ENCODE data around the gene CERS5. TPM values are rescaled to one million over a fixed set of nuclear protein-coding genes. Genes with fewer than 3 reads are reported as not detected.

Gene CERS5
- polyA plus RNA-seq, 1 donor (not counting 4 experiments of a cell fraction or from before 2014, with no cell fraction given) = 72.3 TPM

DNA sequence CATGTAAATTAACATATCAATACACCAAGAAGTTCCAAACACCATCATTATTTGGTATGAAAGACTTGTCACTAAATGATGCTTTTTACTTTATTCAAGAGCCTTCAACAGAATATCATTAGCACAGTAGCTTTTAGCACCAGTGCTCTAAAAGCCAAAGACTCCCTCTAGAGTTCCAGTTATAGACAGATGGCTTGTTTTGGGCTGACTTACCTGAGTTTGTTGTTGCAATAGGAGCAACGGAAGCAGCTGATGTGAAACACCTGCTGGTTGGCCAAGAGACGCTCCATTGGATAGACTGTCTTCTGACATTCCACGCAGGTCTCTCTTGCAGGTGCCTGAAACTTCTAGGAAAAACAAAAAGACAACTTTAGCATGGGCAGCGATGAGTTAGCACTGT lies 14.5 kb upstream of the CERS5 start:
- no peak overlapping the region for H3K4me3 ChIP-seq (ENCODE audit: control insufficient read depth in 2 of 3, extremely low read depth in 1 of 3, insufficient read depth in 2 of 3, low read depth in 1 of 3, low read length in 3 of 3)

DNA sequence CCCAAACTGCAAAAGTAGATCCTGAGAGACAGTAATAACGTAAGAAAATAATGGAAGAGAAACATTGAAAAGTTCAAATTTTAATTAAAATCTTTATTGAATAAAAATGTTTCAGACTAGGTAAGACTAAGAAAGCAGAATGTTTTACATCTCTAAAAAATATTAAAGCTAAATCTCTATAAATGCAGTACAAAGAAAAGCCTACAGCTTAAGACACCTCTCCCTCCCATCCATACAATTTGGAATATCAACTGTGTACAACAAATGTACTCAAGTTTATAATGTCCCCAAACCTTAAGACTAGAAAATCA lies 8.5 kb upstream of the CERS5 start:
- DNase-seq (ENCODE audit: low read depth, low spot score) (no peak), FAIRE-seq (no peak)
- Histone ChIP-seq H3K4me1 (ENCODE audit: control insufficient read depth, extremely low read depth, insufficient read depth, low read length) (no peaks in the 10 kb centered on the region), H3K36me3 (ENCODE audit: control insufficient read depth in 2 of 2, extremely low read depth in 1 of 2, insufficient read depth in 2 of 2, low read length in 2 of 2) (peaks cover 22 to 28% of the 10 kb centered on the region in 2 experiments), H3K9me1 (ENCODE audit: control insufficient read depth, extremely low read depth, insufficient read depth, low read length) (no peaks in the 10 kb centered on the region), H3K4me2 (ENCODE audit: control insufficient read depth, extremely low read depth, insufficient read depth, low read depth, low read length) (no peak overlapping the region), H3K27me3 (ENCODE audit: control insufficient read depth, extremely low read depth, insufficient read depth, low read length) (no peaks in the 10 kb centered on the region), H3K79me2 (ENCODE audit: control insufficient read depth, insufficient read depth, low read length) (no peaks in the 10 kb centered on the region), H3K4me3 (ENCODE audit: control insufficient read depth in 2 of 3, extremely low read depth in 1 of 3, insufficient read depth in 2 of 3, low read depth in 1 of 3, low read length in 3 of 3) (no peak overlapping the region), H3K9me3 (ENCODE audit: control insufficient read depth, low read depth, low read length) (no peaks in the 10 kb centered on the region), H3K27ac (ENCODE audit: control insufficient read depth, insufficient read depth, low read length) (no peak overlapping the region), H3K9ac (ENCODE audit: control insufficient read depth, extremely low read depth, insufficient read depth, low read length) (no peak overlapping the region), H4K20me1 (ENCODE audit: control insufficient read depth, extremely low read depth, insufficient read depth, low read length) (no peaks in the 10 kb centered on the region), H2AFZ (ENCODE audit: control insufficient read depth, low read length) (no peak overlapping the region)
- TF ChIP-seq, protein P1, sequence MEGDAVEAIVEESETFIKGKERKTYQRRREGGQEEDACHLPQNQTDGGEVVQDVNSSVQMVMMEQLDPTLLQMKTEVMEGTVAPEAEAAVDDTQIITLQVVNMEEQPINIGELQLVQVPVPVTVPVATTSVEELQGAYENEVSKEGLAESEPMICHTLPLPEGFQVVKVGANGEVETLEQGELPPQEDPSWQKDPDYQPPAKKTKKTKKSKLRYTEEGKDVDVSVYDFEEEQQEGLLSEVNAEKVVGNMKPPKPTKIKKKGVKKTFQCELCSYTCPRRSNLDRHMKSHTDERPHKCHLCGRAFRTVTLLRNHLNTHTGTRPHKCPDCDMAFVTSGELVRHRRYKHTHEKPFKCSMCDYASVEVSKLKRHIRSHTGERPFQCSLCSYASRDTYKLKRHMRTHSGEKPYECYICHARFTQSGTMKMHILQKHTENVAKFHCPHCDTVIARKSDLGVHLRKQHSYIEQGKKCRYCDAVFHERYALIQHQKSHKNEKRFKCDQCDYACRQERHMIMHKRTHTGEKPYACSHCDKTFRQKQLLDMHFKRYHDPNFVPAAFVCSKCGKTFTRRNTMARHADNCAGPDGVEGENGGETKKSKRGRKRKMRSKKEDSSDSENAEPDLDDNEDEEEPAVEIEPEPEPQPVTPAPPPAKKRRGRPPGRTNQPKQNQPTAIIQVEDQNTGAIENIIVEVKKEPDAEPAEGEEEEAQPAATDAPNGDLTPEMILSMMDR (optimal IDR thresholded peaks at IDR 0.05 in 1 of 3, IDR thresholded peaks at IDR 0.05 in 1 of 3, conservative IDR thresholded peaks at IDR 0.05 in 1 of 3; ENCODE audit: extremely low read depth in 1 of 3, insufficient read depth in 2 of 3, low read length in 3 of 3) = no peak
- no peak for TF ChIP-seq EZH2 (IDR thresholded peaks at IDR 0.05; ENCODE audit: low read length)
- dilution Hi-C loops (cut with MboI; ENCODE audit: extremely low pct_ligation_motif_present, low sequenced_read_pairs) = no loop called here

More for the DNA sequence above, 14.5 kb upstream of the CERS5 start:
- DNase-seq (ENCODE audit: low read depth, low spot score) (no peak), FAIRE-seq (no peak)
- no peak overlapping the region for H3K4me2 ChIP-seq (ENCODE audit: control insufficient read depth, extremely low read depth, insufficient read depth, low read depth, low read length)
- H3K9me3 ChIP-seq (ENCODE audit: control insufficient read depth, low read depth, low read length) = no peaks in the 10 kb centered on the region
- dilution Hi-C loops (cut with MboI; ENCODE audit: extremely low pct_ligation_motif_present, low sequenced_read_pairs) = no loop called here
- no peaks in the 10 kb centered on the region for H3K27me3 ChIP-seq (ENCODE audit: control insufficient read depth, extremely low read depth, insufficient read depth, low read length)
- no peaks in the 10 kb centered on the region for H4K20me1 ChIP-seq (ENCODE audit: control insufficient read depth, extremely low read depth, insufficient read depth, low read length)
- peaks cover 32% of the 10 kb centered on the region for H3K79me2 ChIP-seq (ENCODE audit: control insufficient read depth, insufficient read depth, low read length)
- peaks cover 16% of the 10 kb centered on the region for H3K4me1 ChIP-seq (ENCODE audit: control insufficient read depth, extremely low read depth, insufficient read depth, low read length)
- no peak for TF ChIP-seq EZH2 (IDR thresholded peaks at IDR 0.05; ENCODE audit: low read length)
- TF ChIP-seq, protein P1 (optimal IDR thresholded peaks at IDR 0.05 in 1 of 3, IDR thresholded peaks at IDR 0.05 in 1 of 3, conservative IDR thresholded peaks at IDR 0.05 in 1 of 3; ENCODE audit: extremely low read depth in 1 of 3, insufficient read depth in 2 of 3, low read length in 3 of 3) = no peak
- H3K36me3 ChIP-seq (ENCODE audit: control insufficient read depth in 2 of 2, extremely low read depth in 1 of 2, insufficient read depth in 2 of 2, low read length in 2 of 2) = peaks cover 34 to 58% of the 10 kb centered on the region in 2 experiments
- H3K9me1 ChIP-seq (ENCODE audit: control insufficient read depth, extremely low read depth, insufficient read depth, low read length) = no peaks in the 10 kb centered on the region
- no peak overlapping the region for H3K27ac ChIP-seq (ENCODE audit: control insufficient read depth, insufficient read depth, low read length)
- no peak overlapping the region for H2AFZ ChIP-seq (ENCODE audit: control insufficient read depth, low read length)
- H3K9ac ChIP-seq (ENCODE audit: control insufficient read depth, extremely low read depth, insufficient read depth, low read length) = no peak overlapping the region

Measured in keratinocyte (primary cell).